ENCODE data around the gene SLC52A1. TPM values are rescaled to one million over a fixed set of nuclear protein-coding genes. Genes with fewer than 3 reads are reported as not detected.

The SLC52A1 gene
- total RNA-seq, 1 donor from 2014 or later = not detected

GRCh38 chr17:5022171-5022711 is 13.0 kb downstream of the SLC52A1 start:
- H3K4me1 Mint-ChIP-seq = no peaks in the 10 kb centered on the region
- Histone ChIP-seq H2AFZ (replicated peaks) (no peak overlapping the region), H3K4me2 (no peak overlapping the region), H3K4me3 (no peak overlapping the region), H3K27ac (no peak overlapping the region), H4K20me1 (ENCODE audit: low read depth) (no peaks in the 10 kb centered on the region), H3K9me3 (ENCODE audit: low read depth) (no peaks in the 10 kb centered on the region), H3K79me2 (ENCODE audit: low read depth) (no peaks in the 10 kb centered on the region), H3K27me3 (no peaks in the 10 kb centered on the region), H3K4me1 (no peaks in the 10 kb centered on the region), H3F3A (ENCODE audit: low read depth) (no peaks in the 10 kb centered on the region), H3K36me3 (no peaks in the 10 kb centered on the region), H3K9ac (no peak overlapping the region)
- no peak overlapping the region for H3K4me3 Mint-ChIP-seq
- H3K27ac Mint-ChIP-seq = no peak overlapping the region
- H3K27me3 Mint-ChIP-seq (ENCODE audit: insufficient read depth, low read depth) = no peaks in the 10 kb centered on the region
- peaks cover 17% of the 10 kb centered on the region for H3K36me3 Mint-ChIP-seq
- TF ChIP-seq EZH2 (IDR thresholded peaks at IDR 0.05) (no peak), EZH2phosphoT487 (IDR thresholded peaks at IDR 0.05) (no peak), CTCF (IDR thresholded peaks at IDR 0.05) (no peak)
- no peak for DNase-seq (ENCODE audit: low spot score)
- H3K9me3 Mint-ChIP-seq = no peaks in the 10 kb centered on the region

GRCh38 chr17:5020502-5021023 is 14.7 kb downstream of the SLC52A1 start:
- Mint-ChIP-seq H3K4me3 (no peak overlapping the region), H3K9me3 (no peaks in the 10 kb centered on the region), H3K36me3 (peaks cover 20% of the 10 kb centered on the region), H3K4me1 (no peaks in the 10 kb centered on the region), H3K27ac (no peak overlapping the region), H3K27me3 (ENCODE audit: insufficient read depth, low read depth) (no peaks in the 10 kb centered on the region)
- no peak overlapping the region for H3K4me2 ChIP-seq
- no peak overlapping the region for H3K9ac ChIP-seq
- H3K36me3 ChIP-seq = no peaks in the 10 kb centered on the region
- no peaks in the 10 kb centered on the region for H3F3A ChIP-seq (ENCODE audit: low read depth)
- H4K20me1 ChIP-seq (ENCODE audit: low read depth) = no peaks in the 10 kb centered on the region
- no peaks in the 10 kb centered on the region for H3K79me2 ChIP-seq (ENCODE audit: low read depth)
- TF ChIP-seq CTCF (IDR thresholded peaks at IDR 0.05) = no peak
- no peak for TF ChIP-seq EZH2 (IDR thresholded peaks at IDR 0.05)
- H2AFZ ChIP-seq (replicated peaks) = no peak overlapping the region
- no peak for DNase-seq (ENCODE audit: low spot score)
- H3K4me1 ChIP-seq = no peaks in the 10 kb centered on the region
- H3K27ac ChIP-seq = no peak overlapping the region
- H3K9me3 ChIP-seq (ENCODE audit: low read depth) = no peaks in the 10 kb centered on the region
- no peaks in the 10 kb centered on the region for H3K27me3 ChIP-seq
- no peak overlapping the region for H3K4me3 ChIP-seq

- Histone ChIP-seq H3F3A (ENCODE audit: low read depth) (no peaks in the 10 kb centered on the region), H3K36me3 (no peaks in the 10 kb centered on the region), H3K9ac (no peak overlapping the region), H3K27ac (no peak overlapping the region), H4K20me1 (ENCODE audit: low read depth) (no peaks in the 10 kb centered on the region), H3K79me2 (ENCODE audit: low read depth) (no peaks in the 10 kb centered on the region), H3K27me3 (no peaks in the 10 kb centered on the region), H3K9me3 (ENCODE audit: low read depth) (no peaks in the 10 kb centered on the region), H3K4me2 (no peak overlapping the region), H3K4me1 (no peaks in the 10 kb centered on the region), H3K4me3 (no peak overlapping the region), H2AFZ (replicated peaks) (no peak overlapping the region)
- TF ChIP-seq EZH2phosphoT487 (IDR thresholded peaks at IDR 0.05) = no peak
- peak; percentile 22 for TF ChIP-seq CTCF (IDR thresholded peaks at IDR 0.05)
- no peak overlapping the region for H3K27ac Mint-ChIP-seq
- H3K9me3 Mint-ChIP-seq = no peaks in the 10 kb centered on the region
- peaks cover 22% of the 10 kb centered on the region for H3K36me3 Mint-ChIP-seq
- H3K27me3 Mint-ChIP-seq (ENCODE audit: insufficient read depth, low read depth) = no peaks in the 10 kb centered on the region
- peak; percentile 25 for DNase-seq (ENCODE audit: low spot score)
- no peaks in the 10 kb centered on the region for H3K4me1 Mint-ChIP-seq
- no peak overlapping the region for H3K4me3 Mint-ChIP-seq
These were observed 15.7 kb downstream of the SLC52A1 start for GRCh38 chr17:5019475-5019956.

Measured in neural progenitor cell (in vitro differentiated cells).